Measurements from ENCODE around the gene ANKRD52. TPM values are rescaled to one million over a fixed set of nuclear protein-coding genes. Genes with fewer than 3 reads are reported as not detected.

Gene ANKRD52
- total and polyA plus RNA-seq, 9 of the 15 experiments (the other 6 are each of a cell fraction or from before 2014, with no cell fraction given), result 0.52 to 46.8 (median 7.9) TPM

- TF ChIP-seq, protein P1, sequence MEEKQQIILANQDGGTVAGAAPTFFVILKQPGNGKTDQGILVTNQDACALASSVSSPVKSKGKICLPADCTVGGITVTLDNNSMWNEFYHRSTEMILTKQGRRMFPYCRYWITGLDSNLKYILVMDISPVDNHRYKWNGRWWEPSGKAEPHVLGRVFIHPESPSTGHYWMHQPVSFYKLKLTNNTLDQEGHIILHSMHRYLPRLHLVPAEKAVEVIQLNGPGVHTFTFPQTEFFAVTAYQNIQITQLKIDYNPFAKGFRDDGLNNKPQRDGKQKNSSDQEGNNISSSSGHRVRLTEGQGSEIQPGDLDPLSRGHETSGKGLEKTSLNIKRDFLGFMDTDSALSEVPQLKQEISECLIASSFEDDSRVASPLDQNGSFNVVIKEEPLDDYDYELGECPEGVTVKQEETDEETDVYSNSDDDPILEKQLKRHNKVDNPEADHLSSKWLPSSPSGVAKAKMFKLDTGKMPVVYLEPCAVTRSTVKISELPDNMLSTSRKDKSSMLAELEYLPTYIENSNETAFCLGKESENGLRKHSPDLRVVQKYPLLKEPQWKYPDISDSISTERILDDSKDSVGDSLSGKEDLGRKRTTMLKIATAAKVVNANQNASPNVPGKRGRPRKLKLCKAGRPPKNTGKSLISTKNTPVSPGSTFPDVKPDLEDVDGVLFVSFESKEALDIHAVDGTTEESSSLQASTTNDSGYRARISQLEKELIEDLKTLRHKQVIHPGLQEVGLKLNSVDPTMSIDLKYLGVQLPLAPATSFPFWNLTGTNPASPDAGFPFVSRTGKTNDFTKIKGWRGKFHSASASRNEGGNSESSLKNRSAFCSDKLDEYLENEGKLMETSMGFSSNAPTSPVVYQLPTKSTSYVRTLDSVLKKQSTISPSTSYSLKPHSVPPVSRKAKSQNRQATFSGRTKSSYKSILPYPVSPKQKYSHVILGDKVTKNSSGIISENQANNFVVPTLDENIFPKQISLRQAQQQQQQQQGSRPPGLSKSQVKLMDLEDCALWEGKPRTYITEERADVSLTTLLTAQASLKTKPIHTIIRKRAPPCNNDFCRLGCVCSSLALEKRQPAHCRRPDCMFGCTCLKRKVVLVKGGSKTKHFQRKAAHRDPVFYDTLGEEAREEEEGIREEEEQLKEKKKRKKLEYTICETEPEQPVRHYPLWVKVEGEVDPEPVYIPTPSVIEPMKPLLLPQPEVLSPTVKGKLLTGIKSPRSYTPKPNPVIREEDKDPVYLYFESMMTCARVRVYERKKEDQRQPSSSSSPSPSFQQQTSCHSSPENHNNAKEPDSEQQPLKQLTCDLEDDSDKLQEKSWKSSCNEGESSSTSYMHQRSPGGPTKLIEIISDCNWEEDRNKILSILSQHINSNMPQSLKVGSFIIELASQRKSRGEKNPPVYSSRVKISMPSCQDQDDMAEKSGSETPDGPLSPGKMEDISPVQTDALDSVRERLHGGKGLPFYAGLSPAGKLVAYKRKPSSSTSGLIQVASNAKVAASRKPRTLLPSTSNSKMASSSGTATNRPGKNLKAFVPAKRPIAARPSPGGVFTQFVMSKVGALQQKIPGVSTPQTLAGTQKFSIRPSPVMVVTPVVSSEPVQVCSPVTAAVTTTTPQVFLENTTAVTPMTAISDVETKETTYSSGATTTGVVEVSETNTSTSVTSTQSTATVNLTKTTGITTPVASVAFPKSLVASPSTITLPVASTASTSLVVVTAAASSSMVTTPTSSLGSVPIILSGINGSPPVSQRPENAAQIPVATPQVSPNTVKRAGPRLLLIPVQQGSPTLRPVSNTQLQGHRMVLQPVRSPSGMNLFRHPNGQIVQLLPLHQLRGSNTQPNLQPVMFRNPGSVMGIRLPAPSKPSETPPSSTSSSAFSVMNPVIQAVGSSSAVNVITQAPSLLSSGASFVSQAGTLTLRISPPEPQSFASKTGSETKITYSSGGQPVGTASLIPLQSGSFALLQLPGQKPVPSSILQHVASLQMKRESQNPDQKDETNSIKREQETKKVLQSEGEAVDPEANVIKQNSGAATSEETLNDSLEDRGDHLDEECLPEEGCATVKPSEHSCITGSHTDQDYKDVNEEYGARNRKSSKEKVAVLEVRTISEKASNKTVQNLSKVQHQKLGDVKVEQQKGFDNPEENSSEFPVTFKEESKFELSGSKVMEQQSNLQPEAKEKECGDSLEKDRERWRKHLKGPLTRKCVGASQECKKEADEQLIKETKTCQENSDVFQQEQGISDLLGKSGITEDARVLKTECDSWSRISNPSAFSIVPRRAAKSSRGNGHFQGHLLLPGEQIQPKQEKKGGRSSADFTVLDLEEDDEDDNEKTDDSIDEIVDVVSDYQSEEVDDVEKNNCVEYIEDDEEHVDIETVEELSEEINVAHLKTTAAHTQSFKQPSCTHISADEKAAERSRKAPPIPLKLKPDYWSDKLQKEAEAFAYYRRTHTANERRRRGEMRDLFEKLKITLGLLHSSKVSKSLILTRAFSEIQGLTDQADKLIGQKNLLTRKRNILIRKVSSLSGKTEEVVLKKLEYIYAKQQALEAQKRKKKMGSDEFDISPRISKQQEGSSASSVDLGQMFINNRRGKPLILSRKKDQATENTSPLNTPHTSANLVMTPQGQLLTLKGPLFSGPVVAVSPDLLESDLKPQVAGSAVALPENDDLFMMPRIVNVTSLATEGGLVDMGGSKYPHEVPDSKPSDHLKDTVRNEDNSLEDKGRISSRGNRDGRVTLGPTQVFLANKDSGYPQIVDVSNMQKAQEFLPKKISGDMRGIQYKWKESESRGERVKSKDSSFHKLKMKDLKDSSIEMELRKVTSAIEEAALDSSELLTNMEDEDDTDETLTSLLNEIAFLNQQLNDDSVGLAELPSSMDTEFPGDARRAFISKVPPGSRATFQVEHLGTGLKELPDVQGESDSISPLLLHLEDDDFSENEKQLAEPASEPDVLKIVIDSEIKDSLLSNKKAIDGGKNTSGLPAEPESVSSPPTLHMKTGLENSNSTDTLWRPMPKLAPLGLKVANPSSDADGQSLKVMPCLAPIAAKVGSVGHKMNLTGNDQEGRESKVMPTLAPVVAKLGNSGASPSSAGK (IDR thresholded peaks at IDR 0.05), result no peak
- TF ChIP-seq, protein P2, sequence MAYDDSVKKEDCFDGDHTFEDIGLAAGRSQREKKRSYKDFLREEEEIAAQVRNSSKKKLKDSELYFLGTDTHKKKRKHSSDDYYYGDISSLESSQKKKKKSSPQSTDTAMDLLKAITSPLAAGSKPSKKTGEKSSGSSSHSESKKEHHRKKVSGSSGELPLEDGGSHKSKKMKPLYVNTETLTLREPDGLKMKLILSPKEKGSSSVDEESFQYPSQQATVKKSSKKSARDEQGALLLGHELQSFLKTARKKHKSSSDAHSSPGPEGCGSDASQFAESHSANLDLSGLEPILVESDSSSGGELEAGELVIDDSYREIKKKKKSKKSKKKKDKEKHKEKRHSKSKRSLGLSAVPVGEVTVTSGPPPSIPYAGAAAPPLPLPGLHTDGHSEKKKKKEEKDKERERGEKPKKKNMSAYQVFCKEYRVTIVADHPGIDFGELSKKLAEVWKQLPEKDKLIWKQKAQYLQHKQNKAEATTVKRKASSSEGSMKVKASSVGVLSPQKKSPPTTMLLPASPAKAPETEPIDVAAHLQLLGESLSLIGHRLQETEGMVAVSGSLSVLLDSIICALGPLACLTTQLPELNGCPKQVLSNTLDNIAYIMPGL (CRISPR knock-in tag; IDR thresholded peaks at IDR 0.05), result peak; percentile 96
- TF ChIP-seq NFYB (IDR thresholded peaks at IDR 0.05; ENCODE audit: extremely low read depth, insufficient read length) (no peak), EGR1 (conservative IDR thresholded peaks at IDR 0.05) (no peak), MEF2D (tag; conservative IDR thresholded peaks at IDR 0.05; ENCODE audit: low read depth) (no peak), CHCHD3 (CRISPR knock-in tag; IDR thresholded peaks at IDR 0.05) (no peak), POLR2G (IDR thresholded peaks at IDR 0.05; ENCODE audit: low read depth, low read length) (peak; percentile 80), MXD1 (CRISPR knock-in tag; IDR thresholded peaks at IDR 0.05; ENCODE audit: borderline replicate concordance, poor library complexity, severe bottlenecking) (no peak), MCM7 (IDR thresholded peaks at IDR 0.05) (no peak), TRIM28 (IDR thresholded peaks at IDR 0.05) (no peak; the same call in 1 of the 2 replicates), HMGN3 (IDR thresholded peaks at IDR 0.05; ENCODE audit: borderline replicate concordance, extremely low read depth, insufficient read length, low read depth, low read length) (peak; percentile 55)
- TF ChIP-seq, protein P3, sequence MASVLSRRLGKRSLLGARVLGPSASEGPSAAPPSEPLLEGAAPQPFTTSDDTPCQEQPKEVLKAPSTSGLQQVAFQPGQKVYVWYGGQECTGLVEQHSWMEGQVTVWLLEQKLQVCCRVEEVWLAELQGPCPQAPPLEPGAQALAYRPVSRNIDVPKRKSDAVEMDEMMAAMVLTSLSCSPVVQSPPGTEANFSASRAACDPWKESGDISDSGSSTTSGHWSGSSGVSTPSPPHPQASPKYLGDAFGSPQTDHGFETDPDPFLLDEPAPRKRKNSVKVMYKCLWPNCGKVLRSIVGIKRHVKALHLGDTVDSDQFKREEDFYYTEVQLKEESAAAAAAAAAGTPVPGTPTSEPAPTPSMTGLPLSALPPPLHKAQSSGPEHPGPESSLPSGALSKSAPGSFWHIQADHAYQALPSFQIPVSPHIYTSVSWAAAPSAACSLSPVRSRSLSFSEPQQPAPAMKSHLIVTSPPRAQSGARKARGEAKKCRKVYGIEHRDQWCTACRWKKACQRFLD (CRISPR knock-in tag; IDR thresholded peaks at IDR 0.05), result peak; percentile 60; the same call in 1 of the 2 replicates
Measured at GRCh38 chr12:56258068-56258819, at the start of gene ANKRD52 (continued).

Data from K562 (cell line).